Glomerular endothelial cell (primary cell): Measurements from ENCODE around the gene CEP44. TPM values are rescaled to one million over a fixed set of nuclear protein-coding genes. Genes with fewer than 3 reads are reported as not detected.
"Not testable (repeated sequence)": the region's sequence is repeated elsewhere in the genome, so short reads cannot be mapped to it uniquely, and the experiment has no call there.

Source experiments
- DNase-seq: peaks from one replicate; pipeline ENCODE4 v3.0.0-alpha.2; 2011; ENCODE audit warnings: low read depth, low spot score; ENCODE audit errors: extremely low read depth
- total RNA-seq: library from RNA; depleted of rRNA; stranded (reverse); fragments of >200 nt; gene quantifications from 2 replicates; pipeline ENCODE4 v1.2.3, GENCODE V29; 2015

Gene CEP44
- total RNA-seq, 1 donor from 2014 or later = 9.0 TPM

DNA sequence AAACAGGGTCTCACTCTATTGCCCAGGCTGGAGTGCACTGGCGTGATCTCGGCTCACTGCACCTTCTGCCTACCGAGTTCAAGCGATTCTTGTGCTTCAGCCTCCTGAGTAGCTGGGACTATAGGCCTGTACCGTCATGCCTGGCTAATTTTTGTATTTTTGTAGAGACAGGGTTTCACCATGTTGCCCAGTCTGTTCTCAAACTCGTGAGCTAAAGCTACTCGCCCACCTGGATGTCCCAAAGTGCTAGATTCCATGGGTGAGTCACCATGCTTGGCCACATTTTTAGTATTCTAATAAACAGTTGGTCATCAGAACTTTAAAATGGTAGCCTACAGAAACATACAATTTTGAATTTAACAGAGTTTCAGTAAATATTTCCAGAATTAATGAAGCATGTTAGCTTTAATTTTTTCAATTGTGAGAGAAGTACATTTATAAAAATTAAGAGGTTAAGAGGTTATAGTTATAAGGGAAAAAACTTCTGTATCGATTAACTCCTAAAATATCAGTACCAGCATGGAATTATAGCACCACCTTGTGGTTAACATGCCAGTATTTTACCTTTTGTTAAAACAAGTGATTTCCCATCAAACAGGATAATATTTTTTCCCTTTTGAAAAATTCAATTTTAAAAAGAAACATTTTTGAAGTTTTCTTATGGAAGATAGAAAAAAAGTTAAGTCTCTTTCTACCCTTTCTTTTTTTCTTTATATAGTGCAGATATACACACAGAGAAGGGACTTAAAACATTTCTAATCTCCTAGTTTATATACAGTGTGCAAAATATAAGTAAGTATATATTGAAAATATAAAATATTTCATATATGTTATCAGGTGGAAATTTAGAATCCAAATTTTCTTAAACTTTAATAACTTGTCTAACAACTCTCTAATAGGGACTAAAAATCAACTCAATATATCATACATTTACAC lies 35.4 kb downstream of the CEP44 start:
- DNase-seq = peak; percentile 20

DNA sequence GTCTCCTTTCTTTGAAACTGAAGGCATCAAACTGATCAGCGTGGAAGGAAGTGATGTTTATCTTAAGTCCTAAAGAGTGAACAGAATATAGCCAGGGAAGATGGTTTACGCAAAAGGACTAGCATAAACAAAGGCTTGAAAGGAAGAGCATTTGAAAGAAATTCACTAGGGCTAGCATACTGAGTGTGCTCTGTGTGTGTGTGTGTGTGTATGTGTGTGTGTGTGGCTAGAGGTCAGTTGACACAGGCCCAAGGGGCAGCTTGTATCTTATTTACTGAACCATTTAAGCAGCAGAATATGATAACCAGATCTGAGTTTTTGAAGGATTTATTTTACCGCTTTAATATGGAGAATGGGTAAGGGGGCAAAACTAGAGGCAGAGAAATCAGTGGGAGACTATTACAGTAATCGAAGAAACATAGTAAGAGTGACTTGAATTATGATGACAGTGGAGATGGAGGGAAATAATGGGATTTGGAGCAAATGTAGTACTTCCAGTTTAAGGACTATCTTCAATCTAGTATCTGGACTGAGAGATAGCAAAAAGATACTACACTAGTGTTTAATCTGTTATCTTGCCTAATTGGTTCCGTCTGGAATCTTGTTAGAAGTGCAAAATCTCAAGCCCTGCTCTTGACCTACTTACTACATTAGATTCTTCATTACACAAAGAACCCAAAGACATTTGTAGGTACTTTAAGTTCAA lies 36.9 kb downstream of the CEP44 start:
- DNase-seq = no peak

DNA sequence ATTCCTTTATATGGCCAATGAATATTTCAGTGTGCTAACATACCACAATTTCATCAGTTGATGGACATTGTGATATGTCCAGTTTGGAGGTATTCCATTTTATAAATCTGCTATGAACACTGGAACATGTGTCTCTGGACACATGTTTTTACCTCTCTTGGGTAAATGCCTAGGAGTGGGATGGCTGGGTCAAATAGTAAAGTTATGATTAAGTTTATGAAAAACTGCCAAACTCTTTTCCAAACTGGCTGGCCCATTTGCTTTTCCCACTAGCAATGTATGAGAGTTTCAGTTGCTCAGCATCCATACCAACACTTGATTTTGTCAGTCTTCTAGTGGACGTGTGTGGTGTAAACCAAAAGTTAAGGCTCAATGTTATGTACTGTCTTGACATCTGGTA lies 40.5 kb downstream of the CEP44 start:
- no peak for DNase-seq

DNA sequence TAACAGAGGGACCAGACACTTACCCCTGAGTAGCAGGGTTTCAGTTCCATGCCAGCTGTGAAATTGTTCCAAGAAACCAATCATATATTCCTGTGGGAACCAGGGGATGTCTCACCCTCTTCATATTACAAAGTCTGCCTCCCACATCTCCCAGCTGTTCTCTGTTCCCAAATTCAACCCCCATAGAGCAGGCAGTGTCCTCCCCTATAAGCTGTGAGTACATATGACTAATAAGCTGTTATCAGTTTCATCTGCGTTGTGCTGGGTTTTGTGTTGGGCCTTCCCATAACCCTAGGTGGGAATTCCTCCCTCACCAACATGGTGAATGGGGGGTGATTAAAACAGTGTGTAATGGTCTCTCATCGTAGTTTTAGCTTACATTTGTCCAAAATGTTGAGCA lies 41.0 kb downstream of the CEP44 start:
- DNase-seq = no peak

DNA sequence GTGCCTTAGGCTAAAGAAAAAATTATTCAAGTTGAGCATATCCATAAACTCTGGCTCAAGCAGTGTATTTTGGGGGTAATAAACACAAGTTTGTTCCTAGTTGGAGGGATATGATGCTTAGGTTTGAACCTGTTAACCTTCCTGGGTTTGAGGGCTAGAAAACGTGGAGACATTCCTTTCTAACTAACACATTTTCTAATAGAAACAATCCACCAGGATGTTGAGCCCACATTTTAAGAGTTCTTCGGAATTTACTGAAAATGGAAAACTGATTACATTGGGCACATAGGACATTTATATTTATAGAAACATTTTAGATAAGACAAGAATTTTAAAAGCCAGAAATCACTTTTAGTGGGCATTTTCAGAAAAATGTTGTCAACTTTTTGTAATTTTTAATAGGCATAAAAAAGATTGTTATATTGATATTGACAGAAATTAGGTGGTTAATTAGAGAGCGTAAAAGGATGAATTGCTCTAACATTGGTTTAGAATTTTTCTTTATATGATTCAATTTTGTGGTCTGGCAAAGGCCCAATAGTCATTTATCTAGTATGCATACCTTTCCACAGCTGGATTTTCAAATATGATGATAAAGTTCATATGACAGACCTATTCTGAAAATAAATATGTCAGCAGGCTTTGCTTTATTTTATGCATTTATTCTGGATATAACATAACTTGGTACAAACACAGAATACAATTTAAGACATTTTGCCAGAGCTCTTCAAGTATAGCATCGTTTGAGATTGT lies 49.2 kb downstream of the CEP44 start:
- no peak for DNase-seq

DNA sequence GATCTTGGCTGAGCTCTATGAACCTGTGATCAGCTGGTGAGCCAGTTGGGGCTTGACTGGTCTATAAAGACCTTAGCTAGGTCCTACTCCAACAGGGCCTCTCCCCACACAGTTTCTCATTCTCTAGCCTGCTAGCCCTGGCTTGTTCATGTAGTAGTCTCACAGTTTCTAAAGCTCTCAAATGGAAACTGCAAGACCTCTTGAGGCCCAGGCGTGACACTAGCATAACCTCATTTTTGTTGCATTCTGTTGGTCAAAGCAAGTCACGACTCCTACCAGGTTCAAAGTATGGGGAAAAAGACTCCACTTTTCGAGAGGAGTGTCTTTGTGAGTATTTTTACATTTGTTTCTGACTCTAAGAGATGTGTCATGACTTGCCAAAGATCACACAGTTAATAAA lies 50.9 kb downstream of the CEP44 start:
- no peak for DNase-seq

DNA sequence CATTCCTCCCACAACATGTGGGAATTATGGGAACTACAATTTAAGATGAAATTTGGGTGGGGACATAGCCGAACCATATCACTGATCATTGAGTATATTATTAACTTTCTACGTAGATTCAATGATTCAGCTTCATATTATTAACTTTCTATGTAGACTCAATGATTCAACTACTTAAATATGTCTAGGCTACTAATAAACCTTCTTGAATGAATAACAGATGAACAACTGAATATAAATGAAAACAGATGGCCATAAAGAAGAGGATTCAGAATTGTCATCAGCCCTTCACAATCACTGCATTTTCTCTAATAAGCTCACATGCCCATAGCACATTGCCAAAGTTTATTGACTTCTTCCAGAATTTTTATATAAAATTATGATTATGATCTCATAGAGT lies 57.0 kb downstream of the CEP44 start:
- DNase-seq = no peak

DNA sequence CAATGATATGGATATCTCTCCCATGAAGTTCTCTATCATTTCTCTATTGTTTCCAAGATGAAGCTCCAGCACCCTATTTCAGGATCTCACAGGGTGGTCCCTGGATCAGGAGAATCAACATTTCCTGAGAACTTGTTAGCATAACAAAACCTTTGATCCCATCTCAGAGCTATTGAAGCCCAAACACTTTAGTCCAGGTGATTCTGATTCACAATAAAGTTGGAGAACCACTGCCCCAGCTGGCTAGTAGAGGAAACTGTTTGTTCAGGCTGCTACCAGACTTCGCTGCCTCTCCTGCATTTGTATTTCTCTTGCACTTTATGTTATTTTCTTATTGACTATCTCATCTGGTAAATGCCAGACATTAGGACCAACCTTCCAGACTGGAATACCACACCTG lies 65.4 kb downstream of the CEP44 start:
- no peak for DNase-seq

DNA sequence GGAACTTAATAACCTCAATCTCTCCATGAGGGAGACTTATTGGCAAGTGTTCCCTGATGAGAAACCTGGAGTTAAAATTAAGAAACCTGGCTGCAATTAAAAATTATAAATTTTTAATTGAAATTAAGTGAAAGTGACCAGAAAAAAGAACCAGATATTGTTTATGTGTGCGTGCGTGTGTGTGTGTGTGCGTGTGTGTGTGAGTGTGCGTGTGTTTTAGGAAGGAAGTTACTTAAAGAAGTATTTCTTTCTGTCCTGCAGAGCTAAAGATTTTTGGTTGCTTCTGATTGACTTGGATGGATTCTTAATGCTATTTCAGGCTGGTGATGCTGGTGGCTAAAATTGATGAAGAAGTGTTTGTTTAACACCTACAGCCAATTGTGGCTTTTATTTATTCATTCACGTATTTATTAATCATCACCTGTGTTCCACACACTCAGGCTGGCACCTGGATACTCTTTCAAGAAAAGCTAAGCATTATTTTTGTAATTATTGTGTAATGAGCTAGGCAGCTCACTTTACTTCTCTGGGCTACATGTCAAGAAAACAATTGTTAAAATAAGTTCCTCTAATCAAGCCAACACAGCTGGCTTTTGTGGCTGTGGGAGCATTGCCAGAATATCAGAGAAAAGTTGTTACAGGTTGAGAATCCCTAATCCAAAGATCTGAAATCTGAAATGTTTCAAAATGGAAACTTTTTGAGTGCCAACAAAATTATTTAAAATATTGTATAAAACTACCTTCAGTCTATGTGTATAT lies 68.5 kb downstream of the CEP44 start:
- DNase-seq = no peak

DNA sequence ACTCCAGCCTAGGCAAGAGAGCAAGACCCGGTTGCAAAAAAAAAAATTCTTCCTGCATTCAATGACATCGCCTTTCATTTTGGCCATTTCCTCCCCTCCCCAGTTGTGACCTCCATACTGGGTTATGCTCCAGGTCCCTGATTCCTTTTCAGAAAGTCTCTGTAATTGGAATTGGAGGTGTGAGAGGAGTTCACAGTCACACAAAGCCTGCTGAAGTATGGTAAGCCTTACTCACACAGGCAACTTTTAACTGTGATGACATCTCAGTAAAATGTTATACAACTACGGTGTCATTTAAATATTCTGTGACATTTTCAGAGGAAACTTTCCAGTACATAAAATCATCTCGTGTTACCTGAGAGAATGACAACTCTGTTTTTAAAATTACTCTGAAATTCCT lies 73.6 kb downstream of the CEP44 start:
- DNase-seq = no peak

DNA sequence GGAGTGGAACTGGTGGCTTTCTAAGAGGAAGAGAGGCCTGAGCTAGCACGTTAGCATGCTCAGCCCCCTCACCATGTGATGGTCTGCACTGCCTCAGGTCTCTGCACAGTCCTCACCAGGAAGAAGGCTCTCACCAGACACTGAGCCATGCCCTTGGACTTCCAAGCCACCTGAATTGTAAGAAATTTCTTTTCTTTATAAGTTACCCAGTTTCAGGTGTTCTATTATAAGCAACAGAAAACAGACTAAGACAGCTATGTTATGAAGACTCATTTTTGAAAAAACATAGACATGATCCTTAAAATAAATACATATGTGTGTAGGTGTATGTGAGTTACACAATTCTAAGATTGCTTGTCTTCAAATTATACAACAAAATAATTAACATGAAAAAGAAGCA lies 74.7 kb downstream of the CEP44 start:
- DNase-seq = no peak

DNA sequence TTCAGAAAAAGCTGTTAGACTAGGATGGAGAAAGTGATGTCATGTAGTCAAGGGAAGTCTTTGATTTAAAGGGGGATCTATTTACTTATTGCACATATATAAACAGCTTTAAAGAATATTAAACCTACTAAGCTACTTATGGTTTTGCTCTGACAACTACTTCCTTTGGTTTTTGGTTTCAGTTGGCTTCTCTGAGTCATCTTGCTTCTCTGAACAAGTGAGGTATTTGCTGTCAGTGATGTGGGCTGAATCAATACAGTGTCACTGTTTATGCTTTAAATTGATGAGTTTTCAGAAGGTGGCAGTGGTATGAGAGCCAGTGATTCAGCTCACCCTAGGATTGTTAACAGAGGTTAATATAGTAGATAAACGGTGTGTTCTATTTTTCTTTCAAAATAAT lies 75.1 kb downstream of the CEP44 start:
- DNase-seq = no peak

DNA sequence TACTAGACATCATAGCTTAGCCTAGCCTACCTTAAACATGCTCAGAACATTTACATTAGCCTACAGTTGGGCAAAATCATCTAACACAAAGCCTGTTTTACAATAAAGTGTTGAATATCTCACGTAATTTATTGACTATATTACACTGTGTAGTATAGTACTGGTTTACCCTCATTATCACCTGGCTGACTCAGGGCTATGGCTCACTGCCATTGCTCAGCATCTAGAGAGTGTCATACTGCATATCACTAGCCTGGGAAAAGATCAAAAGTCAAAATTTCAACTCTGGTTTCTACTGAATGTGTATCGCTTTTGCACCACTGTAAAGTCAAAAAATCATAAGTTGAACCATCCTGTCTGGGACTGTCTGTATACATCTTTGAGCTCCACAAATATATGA lies 78.6 kb downstream of the CEP44 start:
- DNase-seq = no peak

DNA sequence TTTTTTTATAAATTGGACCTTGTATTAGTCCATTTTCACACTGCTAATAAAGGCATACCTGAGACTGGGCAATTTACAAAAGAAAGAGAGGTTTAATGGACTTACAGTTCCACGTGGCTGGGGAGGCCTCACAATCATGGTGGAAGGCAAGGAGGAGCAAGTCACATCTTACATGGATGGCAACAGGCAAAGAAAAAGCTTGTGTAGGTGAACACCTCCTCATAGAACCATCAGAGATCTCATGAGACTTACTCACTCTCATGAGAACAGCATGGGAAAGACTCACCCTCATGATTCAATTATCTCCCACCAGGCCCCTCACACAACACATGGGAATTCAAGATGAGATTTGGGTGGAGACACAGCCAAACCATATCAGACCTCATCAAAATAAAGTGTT lies 80.1 kb downstream of the CEP44 start:
- not testable (repeated sequence) for DNase-seq

DNA sequence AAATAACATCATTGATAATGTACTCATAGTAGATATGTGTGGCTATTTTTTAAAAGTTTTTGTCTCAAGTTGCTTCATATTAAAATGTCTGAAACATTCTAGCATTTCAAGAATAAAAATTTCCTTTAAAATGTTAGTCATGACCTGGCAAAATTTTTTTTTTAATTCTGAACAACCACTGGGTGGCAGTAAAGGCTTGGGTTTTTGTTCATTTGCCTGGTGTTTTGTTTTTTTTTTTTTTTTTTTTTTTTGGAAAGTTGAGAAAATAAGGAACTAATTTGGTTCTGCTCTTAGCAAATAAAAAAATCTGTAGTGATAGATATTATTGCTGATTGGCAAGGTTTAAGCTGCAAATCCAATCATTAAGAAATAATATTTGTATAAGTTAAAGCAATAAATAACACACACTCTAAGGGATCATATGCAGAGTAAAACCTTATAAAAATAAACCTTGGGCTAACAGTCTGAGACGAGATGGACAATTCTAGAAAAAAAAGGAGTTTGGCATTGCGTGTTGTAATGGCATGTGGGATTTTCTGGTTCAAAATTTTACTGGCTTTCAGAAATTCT lies 81.4 kb downstream of the CEP44 start:
- DNase-seq = peak; percentile 10

DNA sequence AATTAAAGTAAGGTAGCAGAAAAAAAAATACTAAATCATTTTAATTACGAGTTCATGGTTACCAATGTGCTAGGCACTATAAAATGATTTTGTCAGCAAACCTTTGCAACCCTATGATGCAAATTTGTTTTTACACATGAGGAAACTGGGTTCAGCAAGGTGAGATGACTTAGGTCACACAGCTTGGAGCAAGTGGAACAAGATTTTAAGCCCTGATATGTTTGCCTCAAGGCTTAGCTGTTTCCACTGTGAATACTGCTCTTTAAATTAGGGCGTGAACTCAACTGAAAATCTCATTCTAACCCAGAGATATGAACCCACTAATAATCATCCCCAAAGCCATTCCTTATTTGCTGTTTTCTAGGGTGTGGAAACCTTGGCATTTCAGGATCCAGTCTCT lies 86.3 kb downstream of the CEP44 start:
- DNase-seq = no peak

DNA sequence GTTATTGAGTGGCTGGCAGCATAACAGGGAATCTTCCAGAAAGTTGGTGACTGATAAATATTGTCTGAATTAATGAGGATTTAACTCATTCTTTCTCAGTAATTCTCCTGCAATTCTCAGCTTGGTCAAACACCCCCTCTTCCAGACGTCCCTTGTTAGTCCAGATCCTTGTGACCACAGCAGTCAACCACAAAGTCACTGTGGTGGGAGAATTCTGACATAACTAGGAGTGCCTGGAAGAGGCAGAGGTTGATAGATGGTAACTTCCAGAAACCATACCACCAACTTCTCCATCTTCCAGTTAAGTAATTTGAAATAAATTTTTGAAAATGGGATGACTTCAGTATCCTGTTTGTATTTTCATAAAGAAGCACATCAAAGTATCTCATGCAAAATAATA lies 90.1 kb downstream of the CEP44 start:
- no peak for DNase-seq

DNA sequence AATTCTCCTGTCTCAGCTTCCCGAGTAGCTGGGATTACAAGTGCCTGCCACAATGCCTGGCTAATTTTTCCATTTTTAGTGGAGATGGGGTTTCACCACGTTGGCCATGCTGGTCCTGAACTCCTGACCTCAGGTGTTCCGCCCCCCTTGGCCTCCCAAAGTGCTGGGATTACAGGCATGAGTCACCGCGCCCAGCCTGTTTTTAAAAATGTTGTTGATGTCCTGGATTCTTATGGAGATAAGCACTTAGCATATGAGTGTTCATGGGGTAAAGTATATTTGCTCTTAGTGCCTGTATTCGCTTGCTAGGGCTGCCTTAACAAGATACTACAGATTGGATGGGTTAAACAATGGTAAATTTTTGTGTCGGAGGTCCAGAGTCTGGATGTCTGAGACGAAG lies 91.7 kb downstream of the CEP44 start:
- DNase-seq = no peak

DNA sequence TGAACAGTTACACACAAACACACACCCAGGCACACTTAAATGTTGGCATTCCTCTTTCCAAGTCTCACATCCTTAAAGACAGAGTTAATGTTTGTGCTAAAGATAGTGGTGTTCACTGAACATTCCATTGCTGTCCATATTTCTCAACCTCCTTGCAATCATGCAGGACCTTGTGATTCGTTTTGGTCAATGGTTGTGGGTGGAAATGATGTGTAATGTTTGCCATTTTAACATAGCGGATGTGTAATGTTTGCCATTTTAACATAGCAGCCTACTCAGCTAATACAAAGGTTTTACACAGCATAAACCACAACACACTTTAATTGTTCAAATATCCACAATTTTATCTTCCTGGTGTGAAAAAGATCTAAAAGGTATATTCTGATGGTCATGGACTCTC lies 93.9 kb downstream of the CEP44 start:
- no peak for DNase-seq

DNA sequence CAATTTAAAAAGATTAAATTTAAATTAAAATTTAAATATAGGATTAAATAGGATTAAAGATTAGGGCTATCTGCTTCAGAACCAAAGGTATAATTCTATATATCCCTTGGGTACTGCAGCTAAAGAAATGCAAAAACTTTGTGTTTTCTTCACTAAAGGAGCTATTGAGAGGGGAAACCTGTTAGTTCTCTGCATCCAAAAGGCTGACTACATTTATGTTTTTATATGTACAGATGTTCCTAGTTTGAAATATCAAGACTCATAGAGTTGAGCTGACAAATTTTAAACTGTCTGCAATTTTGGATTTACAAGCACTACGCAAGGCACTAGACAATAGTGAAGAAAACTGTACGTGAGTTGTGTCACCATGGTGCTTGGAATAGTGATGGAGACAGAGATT lies 95.2 kb downstream of the CEP44 start:
- DNase-seq = no peak
